ENCODE results near the gene TMC1. TPM values are rescaled to one million over a fixed set of nuclear protein-coding genes. Genes with fewer than 3 reads are reported as not detected.

TMC1 gene
- total RNA-seq, 2 donors from 2014 or later = 0.09 TPM; not detected in 1

DNA sequence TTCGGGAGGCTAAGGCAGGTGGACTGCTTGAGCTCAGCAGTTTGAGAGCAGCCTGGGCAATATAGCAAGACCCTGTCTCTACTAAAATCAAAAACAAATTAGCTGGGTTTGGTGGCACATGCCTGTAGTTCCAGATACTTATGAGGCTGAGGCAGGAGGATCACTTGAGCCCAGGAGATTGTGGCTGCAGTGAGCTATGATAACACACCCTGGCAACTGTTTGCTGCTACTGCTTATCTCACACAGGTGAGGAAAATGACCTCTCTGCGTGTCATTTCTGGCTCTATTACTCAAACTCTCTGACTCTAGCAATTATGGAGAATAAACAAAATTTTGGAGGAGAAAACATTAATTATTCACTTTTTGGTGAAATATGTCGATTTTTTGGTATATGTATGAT, 45.3 kb upstream of the TMC1 start:
- no peaks in the 10 kb centered on the region for H3K27me3 ChIP-seq (ENCODE audit: control insufficient read depth, insufficient read depth, low read length, poor library complexity, severe bottlenecking)
- H3K27ac Mint-ChIP-seq = no peak overlapping the region
- WGBS, 2 experiments (ENCODE audit: insufficient coverage in 1 of 2, insufficient read length in 1 of 2) = 93 to 100% methylated on average over 2 to 3 of the region's 3 CpGs
- DNase-seq = no peak
- TF ChIP-seq CTCF (conservative IDR thresholded peaks at IDR 0.05) = no peak
- H3K4me1 ChIP-seq (ENCODE audit: control insufficient read depth, insufficient read depth, low read length) = no peaks in the 10 kb centered on the region
- H3K4me1 Mint-ChIP-seq = peaks cover 15% of the 10 kb centered on the region
- H3K36me3 Mint-ChIP-seq (ENCODE audit: low read depth) = no peaks in the 10 kb centered on the region
- no peaks in the 10 kb centered on the region for H3K9me3 ChIP-seq (ENCODE audit: control insufficient read depth, low read length)
- no peaks in the 10 kb centered on the region for H3K27me3 Mint-ChIP-seq (ENCODE audit: insufficient read depth)
- H3K36me3 ChIP-seq (ENCODE audit: control insufficient read depth, insufficient read depth, low read length) = no peaks in the 10 kb centered on the region
- H3K27ac ChIP-seq (ENCODE audit: low read depth, low read length) = no peak overlapping the region
- H3K4me3 ChIP-seq (ENCODE audit: low read length) = no peak overlapping the region
- H3K4me3 Mint-ChIP-seq = no peak overlapping the region
- H3K9ac ChIP-seq (ENCODE audit: extremely low read depth, low read length, poor library complexity, severe bottlenecking) = no peak overlapping the region
- H3K9me3 Mint-ChIP-seq = peaks cover 2% of the 10 kb centered on the region

- 43 to 76% methylated on average over 1 to 2 of the region's 2 CpGs for WGBS, 2 experiments (ENCODE audit: insufficient coverage in 1 of 2, insufficient read length in 1 of 2)
- H3K9me3 Mint-ChIP-seq = peaks cover 2% of the 10 kb centered on the region
- H3K4me1 ChIP-seq (ENCODE audit: control insufficient read depth, insufficient read depth, low read length) = no peaks in the 10 kb centered on the region
- H3K27me3 ChIP-seq (ENCODE audit: control insufficient read depth, insufficient read depth, low read length, poor library complexity, severe bottlenecking) = no peaks in the 10 kb centered on the region
- no peak overlapping the region for H3K27ac Mint-ChIP-seq
- no peaks in the 10 kb centered on the region for H3K36me3 Mint-ChIP-seq (ENCODE audit: low read depth)
- H3K4me1 Mint-ChIP-seq = peaks cover 12% of the 10 kb centered on the region
- no peak overlapping the region for H3K9ac ChIP-seq (ENCODE audit: extremely low read depth, low read length, poor library complexity, severe bottlenecking)
- no peak overlapping the region for H3K4me3 ChIP-seq (ENCODE audit: low read length)
- no peaks in the 10 kb centered on the region for H3K9me3 ChIP-seq (ENCODE audit: control insufficient read depth, low read length)
- no peaks in the 10 kb centered on the region for H3K36me3 ChIP-seq (ENCODE audit: control insufficient read depth, insufficient read depth, low read length)
- DNase-seq = peak; percentile 68
- H3K27ac ChIP-seq (ENCODE audit: low read depth, low read length) = no peak overlapping the region
- TF ChIP-seq CTCF (conservative IDR thresholded peaks at IDR 0.05) = no peak
- no peak overlapping the region for H3K4me3 Mint-ChIP-seq
- H3K27me3 Mint-ChIP-seq (ENCODE audit: insufficient read depth) = no peaks in the 10 kb centered on the region
These were observed 44.6 kb upstream of the TMC1 start for GRCh38 chr9:72476617-72477437.

- 65 to 82% methylated on average over 3 to 4 of the region's 4 CpGs for WGBS, 2 experiments (ENCODE audit: insufficient coverage in 1 of 2, insufficient read length in 1 of 2)
- H3K9ac ChIP-seq (ENCODE audit: extremely low read depth, low read length, poor library complexity, severe bottlenecking) = no peak overlapping the region
These were observed 43.4 kb upstream of the TMC1 start for GRCh38 chr9:72477930-72478518.

More at GRCh38 chr9:72477930-72478518, 43.4 kb upstream of the TMC1 start:
- H3K27me3 Mint-ChIP-seq (ENCODE audit: insufficient read depth) = no peaks in the 10 kb centered on the region
- H3K9me3 Mint-ChIP-seq = peaks cover 2% of the 10 kb centered on the region
- H3K4me3 Mint-ChIP-seq = no peak overlapping the region
- H3K4me1 ChIP-seq (ENCODE audit: control insufficient read depth, insufficient read depth, low read length) = no peaks in the 10 kb centered on the region
- no peaks in the 10 kb centered on the region for H3K27me3 ChIP-seq (ENCODE audit: control insufficient read depth, insufficient read depth, low read length, poor library complexity, severe bottlenecking)
- no peak overlapping the region for H3K4me3 ChIP-seq (ENCODE audit: low read length)
- no peak overlapping the region for H3K27ac ChIP-seq (ENCODE audit: low read depth, low read length)
- no peaks in the 10 kb centered on the region for H3K36me3 ChIP-seq (ENCODE audit: control insufficient read depth, insufficient read depth, low read length)
- peak overlapping the region; percentile 80 for H3K27ac Mint-ChIP-seq
- H3K4me1 Mint-ChIP-seq = peaks cover 11% of the 10 kb centered on the region
- no peak for TF ChIP-seq CTCF (conservative IDR thresholded peaks at IDR 0.05)
- DNase-seq = peak; percentile 54
- no peaks in the 10 kb centered on the region for H3K9me3 ChIP-seq (ENCODE audit: control insufficient read depth, low read length)
- no peaks in the 10 kb centered on the region for H3K36me3 Mint-ChIP-seq (ENCODE audit: low read depth)
